SK-N-MC (cell line): ENCODE results near the gene PNPLA1.
A peak's percentile ranks its signal among the peaks of the same experiment; 100 is the strongest.

Source experiments
- DNase-seq: peaks from one replicate; pipeline ENCODE4 v3.0.0-alpha.2; 2011; ENCODE audit warnings: low read depth, low spot score
- H3K27ac ChIP-seq: fragments of 200-600 bp; sonication (generic); 2 replicates; pipeline ENCODE4 v1.5.1; 2016; ENCODE audit warnings: mixed run types
- H3K36me3 ChIP-seq: fragments of 200-600 bp; sonication (generic); 2 replicates; pipeline ENCODE4 v1.6.1; 2017; ENCODE audit warnings: antibody characterized with exemption, low read length, mixed read lengths; ENCODE audit not compliant: insufficient read depth
- H3K4me3 ChIP-seq: fragments of 200-600 bp; sonication (generic); 2 replicates; pipeline ENCODE4 v1.5.1; 2016
- H3K9ac ChIP-seq: fragments of 200-600 bp; sonication (generic); 2 replicates; pipeline ENCODE4 v1.8.0; 2017; ENCODE audit warnings: mixed run types, mixed read lengths; ENCODE audit not compliant: insufficient read length
- H3K9me3 ChIP-seq: fragments of 200-600 bp; sonication (generic); 2 replicates; pipeline ENCODE4 v1.6.1; 2017; ENCODE audit warnings: low read depth, mild to moderate bottlenecking, antibody characterized with exemption, low read length, moderate library complexity, mixed read lengths
- EZH2 ChIP-seq: fragments of 200-600 bp; sonication (generic); IDR thresholded peaks from one replicate; pipeline ENCODE4 v1.6.1; 2017; ENCODE audit warnings: antibody characterized with exemption
- FOXP2 ChIP-seq: optimal IDR thresholded peaks from 2 replicates; pipeline ENCODE3; 2011; ENCODE audit warnings: mild to moderate bottlenecking, moderate library complexity; ENCODE audit not compliant: insufficient read depth; ENCODE audit errors: extremely low read length, control extremely low read depth
- POLR2AphosphoS5 ChIP-seq: IDR thresholded peaks from 2 replicates; pipeline ENCODE4 v1.6.1; 2012; ENCODE audit warnings: mild to moderate bottlenecking, low read depth, low read length, borderline replicate concordance

The PNPLA1 gene

DNA sequence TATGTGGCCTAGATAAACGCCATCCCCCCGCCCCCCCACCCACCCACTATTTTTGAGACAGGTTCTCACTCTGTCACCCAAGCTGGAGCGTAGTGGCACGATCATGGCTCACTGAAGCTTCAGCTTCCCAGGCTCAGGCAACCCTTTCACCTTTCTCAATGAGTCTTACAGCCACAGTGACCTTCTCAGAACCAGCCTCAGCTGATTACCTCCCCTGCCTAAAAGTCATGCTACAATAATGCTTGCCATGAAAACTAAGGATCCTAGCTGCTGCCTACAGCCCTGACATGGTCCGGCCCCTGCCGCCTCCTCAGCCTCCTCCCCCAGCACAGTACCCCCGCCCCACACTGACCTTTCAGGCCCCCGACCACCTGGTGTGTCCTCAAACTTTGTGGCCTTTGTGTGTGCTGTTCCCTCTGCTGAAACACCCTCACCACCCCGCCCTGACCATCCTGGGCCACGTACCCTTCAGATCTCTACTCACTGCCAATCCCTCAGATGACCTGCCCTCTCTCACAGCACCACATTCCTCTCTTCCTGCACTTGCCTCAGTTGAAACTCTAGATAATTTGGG lies 31.3 kb downstream of the PNPLA1 start:
- no peak overlapping the region for H3K4me3 ChIP-seq
- DNase-seq = no peak
- no peak overlapping the region for H3K9ac ChIP-seq
- no peaks in the 10 kb centered on the region for H3K36me3 ChIP-seq
- TF ChIP-seq FOXP2 (no peak), POLR2AphosphoS5 (no peak), EZH2 (no peak)
- no peak overlapping the region for H3K27ac ChIP-seq
- H3K9me3 ChIP-seq = no peaks in the 10 kb centered on the region

DNA sequence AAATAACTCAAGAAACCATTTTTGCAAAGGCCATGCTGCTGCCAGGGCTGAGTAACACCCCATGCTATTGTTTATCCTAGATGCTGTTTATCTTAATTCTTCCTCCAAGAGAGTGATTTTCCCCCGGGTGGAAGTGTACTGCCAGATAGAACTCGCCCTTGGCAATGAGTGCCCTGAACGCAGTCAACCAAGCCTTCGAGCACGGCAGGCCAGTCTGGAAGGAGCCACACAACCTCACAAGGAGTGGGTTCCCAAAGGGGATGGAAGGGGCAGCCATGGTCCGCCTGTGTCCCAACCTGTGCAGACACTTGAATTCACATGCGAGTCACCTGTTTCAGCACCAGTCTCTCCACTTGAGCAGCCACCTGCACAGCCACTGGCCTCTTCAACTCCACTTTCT lies 31.9 kb downstream of the PNPLA1 start:
- Histone ChIP-seq H3K9me3 (no peaks in the 10 kb centered on the region), H3K27ac (no peak overlapping the region), H3K36me3 (no peaks in the 10 kb centered on the region), H3K4me3 (no peak overlapping the region), H3K9ac (no peak overlapping the region)
- TF ChIP-seq EZH2 (no peak), FOXP2 (no peak), POLR2AphosphoS5 (no peak)
- DNase-seq = no peak

- H3K27ac ChIP-seq = no peak overlapping the region
- no peak for TF ChIP-seq POLR2AphosphoS5
- TF ChIP-seq FOXP2 = no peak
- no peak for TF ChIP-seq EZH2
- no peak overlapping the region for H3K9ac ChIP-seq
- no peaks in the 10 kb centered on the region for H3K36me3 ChIP-seq
- peak; percentile 81 for DNase-seq
- H3K4me3 ChIP-seq = no peak overlapping the region
- no peaks in the 10 kb centered on the region for H3K9me3 ChIP-seq
These were observed 32.5 kb downstream of the PNPLA1 start for GRCh38 chr6:36302227-36302976.

DNA sequence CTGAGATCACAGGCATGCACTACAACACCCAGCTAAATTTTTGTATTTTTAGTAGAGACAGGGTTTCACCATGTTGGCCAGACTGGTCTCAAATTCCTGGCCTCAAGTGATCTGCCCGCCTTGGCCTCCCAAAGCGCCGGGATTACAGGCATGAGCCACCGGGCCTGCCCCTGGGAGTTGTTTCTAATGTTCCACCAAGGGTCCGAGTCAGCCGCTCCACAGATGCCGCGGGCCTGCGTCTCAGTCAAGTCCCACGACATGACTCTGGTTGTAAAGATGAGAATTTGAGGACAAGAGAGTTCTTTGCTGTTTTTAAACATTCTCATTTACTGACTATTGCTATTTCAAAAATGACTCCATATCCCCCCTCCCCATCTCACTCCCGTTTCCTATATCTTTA lies 36.0 kb downstream of the PNPLA1 start:
- H3K4me3 ChIP-seq = no peak overlapping the region
- H3K27ac ChIP-seq = no peak overlapping the region
- TF ChIP-seq POLR2AphosphoS5 = no peak
- TF ChIP-seq FOXP2 = no peak
- TF ChIP-seq EZH2 = no peak
- H3K9me3 ChIP-seq = no peaks in the 10 kb centered on the region
- no peak overlapping the region for H3K9ac ChIP-seq
- no peak for DNase-seq
- H3K36me3 ChIP-seq = no peaks in the 10 kb centered on the region

GRCh38 chr6:36306375-36306774 lies 36.5 kb downstream of the PNPLA1 start:
- Histone ChIP-seq H3K9me3 (no peaks in the 10 kb centered on the region), H3K27ac (no peak overlapping the region), H3K9ac (no peak overlapping the region), H3K36me3 (no peaks in the 10 kb centered on the region), H3K4me3 (no peak overlapping the region)
- DNase-seq = no peak
- TF ChIP-seq POLR2AphosphoS5 (no peak), FOXP2 (no peak), EZH2 (no peak)

DNA sequence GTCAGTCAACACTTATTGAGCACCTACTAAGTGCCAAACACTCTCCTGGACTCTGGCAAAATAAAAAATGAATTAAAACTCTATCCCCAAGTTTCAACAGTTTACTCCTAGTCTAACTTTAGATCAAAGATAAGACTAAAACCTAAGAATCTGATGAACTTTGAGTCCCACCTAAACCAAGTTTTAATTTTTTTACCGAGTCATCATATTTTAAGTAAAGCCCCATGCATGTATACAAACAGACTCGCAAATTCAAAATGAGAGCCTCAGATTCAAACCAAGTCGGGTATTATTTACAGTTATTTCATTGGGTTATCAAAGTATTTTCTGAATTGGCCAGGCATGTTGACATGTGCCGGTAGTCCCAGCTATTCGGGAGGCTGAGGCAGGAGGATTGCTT lies 38.7 kb downstream of the PNPLA1 start:
- Histone ChIP-seq H3K9ac (no peak overlapping the region), H3K27ac (no peak overlapping the region), H3K9me3 (no peaks in the 10 kb centered on the region), H3K36me3 (no peaks in the 10 kb centered on the region), H3K4me3 (no peak overlapping the region)
- TF ChIP-seq EZH2 = no peak
- no peak for TF ChIP-seq POLR2AphosphoS5
- no peak for TF ChIP-seq FOXP2
- no peak for DNase-seq

DNA sequence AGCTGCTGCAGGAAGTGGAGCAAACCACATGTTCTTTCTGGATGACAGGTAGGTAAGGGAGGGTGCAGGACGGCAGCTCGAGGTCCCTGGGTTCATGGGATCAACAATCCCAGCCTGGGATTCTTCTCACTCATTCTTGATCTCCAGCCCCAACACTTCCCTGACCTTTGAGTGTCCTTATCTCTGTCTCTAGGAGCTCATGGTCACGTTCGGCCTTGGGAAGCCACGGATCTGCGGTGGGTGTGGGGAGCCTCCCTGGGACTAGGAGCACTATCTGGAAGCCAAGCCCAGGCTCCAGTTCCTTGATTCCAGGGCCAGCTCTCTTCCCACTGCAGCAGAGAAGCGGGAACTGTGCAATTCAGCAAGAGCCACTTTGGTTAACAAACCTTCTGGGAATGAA lies 39.3 kb downstream of the PNPLA1 start:
- no peak for DNase-seq
- no peak overlapping the region for H3K27ac ChIP-seq
- no peaks in the 10 kb centered on the region for H3K36me3 ChIP-seq
- H3K9me3 ChIP-seq = no peaks in the 10 kb centered on the region
- TF ChIP-seq FOXP2 (no peak), POLR2AphosphoS5 (no peak), EZH2 (no peak)
- H3K9ac ChIP-seq = no peak overlapping the region
- no peak overlapping the region for H3K4me3 ChIP-seq

- H3K4me3 ChIP-seq = no peak overlapping the region
- H3K9me3 ChIP-seq = no peaks in the 10 kb centered on the region
- DNase-seq = no peak
- no peak overlapping the region for H3K27ac ChIP-seq
- no peak overlapping the region for H3K9ac ChIP-seq
- TF ChIP-seq FOXP2 (no peak), EZH2 (no peak), POLR2AphosphoS5 (no peak)
- H3K36me3 ChIP-seq = no peaks in the 10 kb centered on the region
These were observed 40.0 kb downstream of the PNPLA1 start for GRCh38 chr6:36309900-36310299.
